CD14-positive monocyte (primary cell): Measurements from ENCODE around the gene ZSCAN23. TPM values are rescaled to one million over a fixed set of nuclear protein-coding genes. Genes with fewer than 3 reads are reported as not detected.
A peak's percentile ranks its signal among the peaks of the same experiment; 100 is the strongest.

Source experiments
- DNase-seq, 3 donors: peaks; one replicate each; pipeline ENCODE4 v3.0.0-alpha.2; 2011 to 2022
- H2AFZ ChIP-seq: 2 replicates; pipeline ENCODE4 v1.6.0; 2012; ENCODE audit warnings: mild to moderate bottlenecking, low read depth, low read length, inconsistent platforms; ENCODE audit not compliant: insufficient read depth, poor library complexity, severe bottlenecking
- H3K27ac ChIP-seq, 2 donors: 1 replicate in 1 of 2; 2 replicates in 1 of 2; pipeline ENCODE4 v1.5.1; 2012 to 2013; ENCODE audit warnings: low read length in 2 of 2, control low read depth in 1 of 2, inconsistent platforms in 1 of 2, low read depth in 1 of 2, mild to moderate bottlenecking in 1 of 2
- H3K27me3 ChIP-seq, 2 donors: one replicate each; pipeline versions ENCODE4 v1.6.0 to v1.6.1; 2011 to 2013; ENCODE audit warnings: low read length in 2 of 2; ENCODE audit not compliant: control insufficient read depth in 2 of 2, insufficient read depth in 2 of 2
- H3K36me3 ChIP-seq, 2 donors: replicated peaks in 1 of 2; 1 replicate in 1 of 2; 2 replicates in 1 of 2; pipeline versions ENCODE4 v1.5.1 to v1.6.1; 2012 to 2013; ENCODE audit warnings: low read length in 2 of 2, control low read depth in 1 of 2, inconsistent platforms in 1 of 2, mild to moderate bottlenecking in 1 of 2; ENCODE audit not compliant: insufficient read depth in 2 of 2, control insufficient read depth in 1 of 2
- H3K4me1 ChIP-seq, 2 donors: 1 replicate in 1 of 2; 2 replicates in 1 of 2; pipeline versions ENCODE4 v1.5.1 to v1.6.1; 2012 to 2013; ENCODE audit warnings: low read length in 2 of 2, control low read depth in 1 of 2, inconsistent platforms in 1 of 2, mild to moderate bottlenecking in 1 of 2, moderate library complexity in 1 of 2; ENCODE audit not compliant: insufficient read depth in 2 of 2, control insufficient read depth in 1 of 2
- H3K4me2 ChIP-seq: replicated peaks from 2 replicates; pipeline ENCODE3; 2012; ENCODE audit warnings: low read length, moderate library complexity, mild to moderate bottlenecking; ENCODE audit not compliant: poor library complexity, severe bottlenecking; ENCODE audit errors: extremely low read depth
- H3K4me3 ChIP-seq, 3 experiments: fragments of 200-600 bp in 1 of 3; sonication (generic) in 1 of 3; replicated peaks in 1 of 3; 1 replicate in 2 of 3; 2 replicates in 1 of 3; pipeline ENCODE4 v1.5.1; 2011 to 2013; ENCODE audit warnings: low read length in 3 of 3, mild to moderate bottlenecking in 3 of 3, control low read depth in 2 of 3, low read depth in 2 of 3, inconsistent platforms in 1 of 3, moderate library complexity in 1 of 3
- H3K79me2 ChIP-seq: 2 replicates; pipeline ENCODE4 v1.6.0; 2012; ENCODE audit warnings: mild to moderate bottlenecking, control low read depth, inconsistent platforms, low read length, moderate library complexity; ENCODE audit not compliant: insufficient read depth
- H3K9ac ChIP-seq: 2 replicates; pipeline ENCODE4 v1.6.0; 2017; ENCODE audit warnings: low read length, mild to moderate bottlenecking; ENCODE audit not compliant: insufficient read depth, poor library complexity, severe bottlenecking
- H3K9me3 ChIP-seq, 2 donors: replicated peaks in 1 of 2; 1 replicate in 1 of 2; 2 replicates in 1 of 2; pipeline versions ENCODE4 v1.5.1 to v1.6.1; 2012 to 2013; ENCODE audit warnings: low read length in 2 of 2, control low read depth in 1 of 2; ENCODE audit not compliant: control insufficient read depth in 1 of 2, insufficient read depth in 1 of 2
- H4K20me1 ChIP-seq: 2 replicates; pipeline ENCODE4 v1.6.0; 2012; ENCODE audit warnings: mild to moderate bottlenecking, low read length, control low read depth, moderate library complexity; ENCODE audit not compliant: insufficient read depth
- H3K27ac Mint-ChIP-seq, 7 donors: one replicate each; pipeline ENCODE4 v1.8.0; 2020; ENCODE audit warnings: mild to moderate bottlenecking in 7 of 7, mixed read lengths in 7 of 7, moderate library complexity in 6 of 7, inconsistent platforms in 2 of 7
- H3K27me3 Mint-ChIP-seq, 3 donors: one replicate each; pipeline ENCODE4 v1.8.0; 2021 to 2022; ENCODE audit warnings: low read depth in 3 of 3, mild to moderate bottlenecking in 3 of 3, mixed read lengths in 3 of 3, moderate library complexity in 3 of 3, inconsistent platforms in 1 of 3
- H3K36me3 Mint-ChIP-seq, 2 donors: one replicate each; pipeline ENCODE4 v1.8.0; 2020; ENCODE audit warnings: mixed read lengths in 2 of 2, inconsistent platforms in 1 of 2, mild to moderate bottlenecking in 1 of 2
- H3K4me1 Mint-ChIP-seq: one replicate; pipeline ENCODE4 v1.8.0; 2020; ENCODE audit warnings: mild to moderate bottlenecking, mixed read lengths
- H3K4me3 Mint-ChIP-seq, 2 donors: one replicate each; pipeline ENCODE4 v1.8.0; 2020; ENCODE audit warnings: mild to moderate bottlenecking in 2 of 2, mixed read lengths in 2 of 2, moderate library complexity in 1 of 2
- H3K9me3 Mint-ChIP-seq, 7 donors: one replicate each; pipeline ENCODE4 v1.8.0; 2020 to 2022; ENCODE audit warnings: mixed read lengths in 7 of 7, mild to moderate bottlenecking in 6 of 7, moderate library complexity in 6 of 7, inconsistent platforms in 2 of 7
- CTCF ChIP-seq: fragments of 200-600 bp; IDR thresholded peaks from one replicate; pipeline ENCODE4 v1.8.0; 2022; ENCODE audit warnings: antibody characterized with exemption, mild to moderate bottlenecking
- WGBS: methylation state at CpG from one replicate; pipeline ENCODE4 v1.1.5; 2013; ENCODE audit warnings: missing lambda C conversion rate; ENCODE audit not compliant: insufficient coverage; 5-methylcytosine and 5-hydroxymethylcytosine counted together
- intact Hi-C, 2 donors: fragments of 100-400 bp; cut with micrococcal nuclease; formaldehyde crosslinking; loops; one replicate each; pipeline versions ENCODE4 v1.15.0 to v1.15.1; 2023
- polyA plus RNA-seq, 3 donors: library from polyadenylated mRNA; depleted of rRNA in 1 of 3; unstranded in 2 of 3; stranded (reverse) in 1 of 3; fragments of 300-500 nt in 2 of 3; fragments of >200 nt in 1 of 3; fragmentation: Illumina TruSeq in 2 of 3; gene quantifications; 1 replicate in 2 of 3; 2 replicates in 1 of 3; pipeline ENCODE4 v1.2.3, GENCODE V29; 2012 to 2021

ZSCAN23 gene
- polyA plus RNA-seq, 3 donors: not detected

- no CpG with 5 or more reads among the region's 8 CpGs for WGBS
- Histone ChIP-seq H3K4me2 (peak overlapping the region; percentile 90), H3K79me2 (peaks cover 9% of the 10 kb centered on the region), H3K4me1 (peaks cover 11 to 21% of the 10 kb centered on the region in 2 donors), H3K27me3 (peaks cover 17 to 26% of the 10 kb centered on the region in 2 donors), H4K20me1 (no peaks in the 10 kb centered on the region), H3K36me3 (peaks cover 3 to 18% of the 10 kb centered on the region in 2 donors), H2AFZ (peak overlapping the region; percentile 97), H3K9ac (peak overlapping the region; percentile 75), H3K27ac (no peak overlapping the region), H3K9me3 (no peaks in the 10 kb centered on the region), H3K4me3 (peak overlapping the region; percentile 49 to 93 (median 74))
- Mint-ChIP-seq H3K9me3 (peaks cover 0 to 10% (median 7%) of the 10 kb centered on the region in 7 donors), H3K4me3 (peak overlapping the region; percentile 96), H3K36me3 (peaks cover 20 to 32% of the 10 kb centered on the region in 2 donors), H3K27me3 (peaks cover 27 to 34% (median 28%) of the 10 kb centered on the region in 3 donors), H3K27ac (peak overlapping the region in 6 of 7 donors; percentile 43 to 91 (median 60)), H3K4me1 (peaks cover 32% of the 10 kb centered on the region)
- TF ChIP-seq CTCF: no peak
- intact Hi-C loops: no loop called here
- DNase-seq: no peak
Measured at GRCh38 chr6:28400122-28400451, 43.2 kb downstream of the ZSCAN23 start.

- H3K4me3 Mint-ChIP-seq: peak within 1 kb of the TSS; percentile 96
- peak within 1 kb of the TSS; percentile 75 for H3K9ac ChIP-seq
- peaks cover 0 to 8% (median 7%) of the 10 kb centered on the region in 7 donors for H3K9me3 Mint-ChIP-seq
- intact Hi-C loops: no loop called here
- peak within 1 kb of the TSS; percentile 49 to 93 (median 74) for H3K4me3 ChIP-seq
- peaks cover 9% of the 10 kb centered on the region for H3K79me2 ChIP-seq
- DNase-seq: peak; percentile 66 to 80 (median 71)
- H2AFZ ChIP-seq: peak within 1 kb of the TSS; percentile 97
- H3K27ac ChIP-seq: peak within 1 kb of the TSS in 1 of 2 donors; percentile 65
- H3K4me1 Mint-ChIP-seq: peaks cover 32% of the 10 kb centered on the region
- peaks cover 17 to 26% of the 10 kb centered on the region in 2 donors for H3K27me3 ChIP-seq
- H3K9me3 ChIP-seq: no peaks in the 10 kb centered on the region
- peaks cover 3 to 18% of the 10 kb centered on the region in 2 donors for H3K36me3 ChIP-seq
- 0% methylated on average over 21 of the region's 49 CpGs for WGBS
- H3K27ac Mint-ChIP-seq: peak within 1 kb of the TSS; percentile 43 to 91 (median 60)
- peak within 1 kb of the TSS; percentile 90 for H3K4me2 ChIP-seq
- peak; percentile 56 for TF ChIP-seq CTCF
- no peaks in the 10 kb centered on the region for H4K20me1 ChIP-seq
- H3K4me1 ChIP-seq: peaks cover 11 to 21% of the 10 kb centered on the region in 2 donors
- peaks cover 25 to 32% (median 28%) of the 10 kb centered on the region in 3 donors for H3K27me3 Mint-ChIP-seq
- peaks cover 20 to 32% of the 10 kb centered on the region in 2 donors for H3K36me3 Mint-ChIP-seq
Measured at GRCh38 chr6:28399350-28400121, 43.8 kb downstream of the ZSCAN23 start, which contains the start of gene ZSCAN12. Gene ZSCAN12 (minus strand): TSS chr6:28399747. CDS start chr6:28398405, 1,342 bp downstream.
